AG04450 (cell line): Measurements from ENCODE around the gene NKAIN2. TPM values are rescaled to one million over a fixed set of nuclear protein-coding genes. Genes with fewer than 3 reads are reported as not detected.

ENCODE experiments used
- CTCF ChIA-PET: fragments of 300-600, 350-600 bp; formaldehyde crosslinking; extraction: SDS; loops from one replicate; lab custom pipeline; 2022; ENCODE audit warnings: antibody characterized with exemption, inconsistent platforms; lab: Charles Lee
- POLR2A ChIA-PET: fragments of 350-600 bp; formaldehyde crosslinking; extraction: SDS; loops from one replicate; lab custom pipeline; 2021; ENCODE audit warnings: antibody characterized with exemption, inconsistent platforms; lab: Yijun Ruan, JAX
- DNase-seq: peaks from one replicate; pipeline ENCODE4 v3.0.0-alpha.2; 2011; ENCODE audit warnings: low read depth, low spot score
- H3K27ac ChIP-seq: one replicate; pipeline ENCODE4 v1.5.1; 2012; ENCODE audit warnings: low read depth, low read length, control low read depth
- H3K27me3 ChIP-seq: one replicate; pipeline ENCODE4 v1.6.0; 2012; ENCODE audit warnings: low read length; ENCODE audit not compliant: control insufficient read depth, insufficient read depth
- H3K4me3 ChIP-seq: 2 replicates; pipeline ENCODE4 v1.5.1; 2011; ENCODE audit warnings: mild to moderate bottlenecking, low read depth, low read length, control low read depth
- H3K9me3 ChIP-seq: 2 replicates; pipeline ENCODE4 v1.5.1; 2012; ENCODE audit warnings: low read length; ENCODE audit not compliant: control insufficient read depth, insufficient read depth
- polyA plus RNA-seq: library from polyadenylated mRNA; depleted of rRNA; stranded (reverse); fragments of >200 nt; gene quantifications from 2 replicates; pipeline ENCODE4 v1.2.3, GENCODE V29; 2011
- TF ChIP-seq, protein P1 (sequence below): IDR thresholded peaks from 2 replicates; pipeline ENCODE4 v1.5.1; 2011; ENCODE audit warnings: low read depth, low read length, control low read depth, inconsistent platforms

Gene NKAIN2
- polyA plus RNA-seq, 1 experiment, result not detected

GRCh38 chr6:123925350-123925749 lies 121.7 kb downstream of the NKAIN2 start:
- no peak for DNase-seq
- ChIA-PET CTCF (interaction anchor here (0.9 kb wide), 1 partner anchor 123 kb away, joined by 3 read pairs; no protein-coding TSS in a partner anchor), POLR2A (no interaction called here)
- TF ChIP-seq, protein P1, sequence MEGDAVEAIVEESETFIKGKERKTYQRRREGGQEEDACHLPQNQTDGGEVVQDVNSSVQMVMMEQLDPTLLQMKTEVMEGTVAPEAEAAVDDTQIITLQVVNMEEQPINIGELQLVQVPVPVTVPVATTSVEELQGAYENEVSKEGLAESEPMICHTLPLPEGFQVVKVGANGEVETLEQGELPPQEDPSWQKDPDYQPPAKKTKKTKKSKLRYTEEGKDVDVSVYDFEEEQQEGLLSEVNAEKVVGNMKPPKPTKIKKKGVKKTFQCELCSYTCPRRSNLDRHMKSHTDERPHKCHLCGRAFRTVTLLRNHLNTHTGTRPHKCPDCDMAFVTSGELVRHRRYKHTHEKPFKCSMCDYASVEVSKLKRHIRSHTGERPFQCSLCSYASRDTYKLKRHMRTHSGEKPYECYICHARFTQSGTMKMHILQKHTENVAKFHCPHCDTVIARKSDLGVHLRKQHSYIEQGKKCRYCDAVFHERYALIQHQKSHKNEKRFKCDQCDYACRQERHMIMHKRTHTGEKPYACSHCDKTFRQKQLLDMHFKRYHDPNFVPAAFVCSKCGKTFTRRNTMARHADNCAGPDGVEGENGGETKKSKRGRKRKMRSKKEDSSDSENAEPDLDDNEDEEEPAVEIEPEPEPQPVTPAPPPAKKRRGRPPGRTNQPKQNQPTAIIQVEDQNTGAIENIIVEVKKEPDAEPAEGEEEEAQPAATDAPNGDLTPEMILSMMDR, result no peak
- Histone ChIP-seq H3K27ac (no peak overlapping the region), H3K9me3 (no peaks in the 10 kb centered on the region), H3K27me3 (no peaks in the 10 kb centered on the region), H3K4me3 (no peak overlapping the region)

DNA sequence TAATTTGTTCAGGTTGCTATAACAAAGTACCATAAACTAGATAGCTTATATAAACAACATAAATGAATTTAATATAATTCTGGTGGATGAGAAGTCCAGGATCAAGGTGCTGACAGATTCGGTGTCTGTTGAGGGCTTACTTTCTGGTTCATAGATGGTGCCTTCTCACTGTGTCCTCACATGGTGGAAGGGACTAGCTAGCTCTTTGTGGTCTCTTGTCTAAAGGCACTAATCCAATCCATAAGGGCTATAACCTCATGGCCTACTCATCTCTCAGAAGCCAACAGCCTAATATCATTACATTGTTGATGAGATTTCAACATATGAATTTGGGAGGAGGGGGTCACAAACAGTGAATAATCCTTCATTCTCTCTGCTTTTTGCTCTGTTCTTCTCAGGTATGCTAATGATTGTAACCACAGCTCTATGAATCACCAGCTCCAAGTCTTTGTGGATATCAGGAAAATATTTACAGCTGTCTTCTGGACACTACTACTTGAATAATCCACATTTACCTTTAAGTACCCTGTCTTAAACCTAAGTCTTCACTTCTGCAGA lies 122.3 kb downstream of the NKAIN2 start:
- TF ChIP-seq, protein P1, result no peak
- CTCF ChIA-PET, result interaction anchor here (0.9 kb wide), 1 partner anchor 123 kb away, joined by 3 read pairs; no protein-coding TSS in a partner anchor
- Histone ChIP-seq H3K27me3 (no peaks in the 10 kb centered on the region), H3K4me3 (no peak overlapping the region), H3K27ac (no peak overlapping the region), H3K9me3 (no peaks in the 10 kb centered on the region)
- POLR2A ChIA-PET, result no interaction called here
- DNase-seq, result no peak

DNA sequence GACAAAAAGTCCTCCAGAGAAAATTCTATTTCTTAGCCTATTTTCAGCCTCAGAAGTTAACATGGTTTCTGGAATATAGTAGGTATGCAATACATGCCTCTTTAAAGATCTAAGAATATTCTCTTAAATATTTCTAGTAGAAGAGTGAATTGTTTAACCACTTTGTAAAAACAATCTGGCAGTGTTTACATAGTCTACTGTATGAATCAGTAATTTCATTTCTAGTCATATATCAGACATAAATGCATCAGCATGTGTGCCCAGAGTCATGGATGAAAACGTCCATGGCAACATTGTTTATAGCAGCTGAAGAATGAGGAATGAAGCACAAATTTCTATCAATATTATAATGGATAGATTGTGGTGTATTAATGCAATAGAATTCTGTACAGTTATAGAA lies 124.9 kb downstream of the NKAIN2 start:
- no peak overlapping the region for H3K4me3 ChIP-seq
- TF ChIP-seq, protein P1, result no peak
- H3K27ac ChIP-seq, result no peak overlapping the region
- H3K27me3 ChIP-seq, result no peaks in the 10 kb centered on the region
- no peak for DNase-seq
- H3K9me3 ChIP-seq, result no peaks in the 10 kb centered on the region
- CTCF ChIA-PET, result no interaction called here
- POLR2A ChIA-PET, result no interaction called here

DNA sequence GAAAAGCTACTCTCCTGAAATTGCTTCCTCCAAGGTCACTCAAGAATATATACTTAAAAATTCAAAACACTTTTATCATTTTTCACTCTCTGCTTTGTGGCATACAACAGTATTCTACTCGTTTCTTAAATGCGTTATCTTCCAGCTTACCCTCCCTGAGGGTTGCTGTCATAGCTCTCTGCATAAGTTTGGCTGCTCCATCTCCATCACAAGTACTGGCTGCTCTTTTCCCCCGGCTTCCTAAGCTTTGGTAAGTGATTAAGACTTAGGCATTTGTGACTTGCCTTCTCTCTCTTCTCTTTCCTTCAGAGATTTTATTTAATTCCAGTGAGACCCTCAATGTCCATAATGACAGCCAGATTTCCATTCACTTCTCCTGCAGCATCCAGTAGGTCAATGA lies 128.3 kb downstream of the NKAIN2 start:
- ChIA-PET POLR2A (no interaction called here), CTCF (no interaction called here)
- TF ChIP-seq, protein P1, result no peak
- no peak overlapping the region for H3K27ac ChIP-seq
- no peak overlapping the region for H3K4me3 ChIP-seq
- DNase-seq, result no peak
- no peaks in the 10 kb centered on the region for H3K27me3 ChIP-seq
- no peaks in the 10 kb centered on the region for H3K9me3 ChIP-seq

GRCh38 chr6:123940551-123940950 lies 136.9 kb downstream of the NKAIN2 start:
- Histone ChIP-seq H3K27ac (no peak overlapping the region), H3K4me3 (no peak overlapping the region), H3K9me3 (no peaks in the 10 kb centered on the region), H3K27me3 (no peaks in the 10 kb centered on the region)
- DNase-seq, result peak; percentile 27
- TF ChIP-seq, protein P1, result no peak
- ChIA-PET CTCF (no interaction called here), POLR2A (interaction anchor here (0.6 kb wide), 1 partner anchor 18 kb away, joined by 3 read pairs; no protein-coding TSS in a partner anchor)
